Stimulated activated CD4-positive, alpha-beta T cell treated with anti-CD3 and anti-CD28 coated beads, TNF-alpha, amount 100 ng/mL, for 1 hour (primary cell): ENCODE data around the gene KDELR3.

Source experiments
- DNase-seq, 3 donors: peaks; one replicate each; pipeline ENCODE4 v3.0.0-alpha.2; 2020; ENCODE audit warnings: low read depth in 3 of 3, low spot score in 1 of 3

Gene KDELR3

DNA sequence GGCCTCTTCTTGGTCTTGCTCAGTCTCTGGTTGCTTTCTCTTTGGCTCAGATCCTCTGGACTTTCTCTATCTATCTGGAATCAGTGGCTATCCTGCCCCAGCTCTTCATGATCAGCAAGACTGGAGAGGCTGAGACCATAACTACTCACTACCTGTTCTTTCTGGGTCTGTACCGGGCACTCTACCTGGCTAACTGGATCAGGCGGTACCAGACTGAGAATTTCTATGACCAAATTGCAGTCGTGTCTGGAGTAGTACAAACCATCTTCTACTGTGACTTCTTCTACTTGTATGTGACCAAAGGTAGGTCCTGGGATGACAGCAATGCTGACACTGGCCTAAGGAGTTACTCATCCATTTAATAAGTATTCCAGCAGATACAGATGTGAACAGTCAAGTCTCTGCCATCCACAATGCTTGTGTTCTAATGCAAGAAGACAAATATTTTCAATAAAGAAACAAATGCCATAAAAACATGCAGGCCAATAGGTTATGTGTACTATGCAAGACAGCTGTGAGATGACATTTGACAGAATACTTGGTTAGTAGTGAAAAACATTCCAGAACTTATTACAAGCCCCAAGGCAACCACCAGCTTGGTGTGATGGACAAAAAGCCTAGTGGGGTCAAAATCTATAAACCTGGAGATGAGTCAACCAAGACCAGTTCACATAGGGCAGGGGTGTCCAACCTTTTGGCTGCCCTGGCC is 13.4 kb downstream of the KDELR3 start:
- no peak for DNase-seq

DNA sequence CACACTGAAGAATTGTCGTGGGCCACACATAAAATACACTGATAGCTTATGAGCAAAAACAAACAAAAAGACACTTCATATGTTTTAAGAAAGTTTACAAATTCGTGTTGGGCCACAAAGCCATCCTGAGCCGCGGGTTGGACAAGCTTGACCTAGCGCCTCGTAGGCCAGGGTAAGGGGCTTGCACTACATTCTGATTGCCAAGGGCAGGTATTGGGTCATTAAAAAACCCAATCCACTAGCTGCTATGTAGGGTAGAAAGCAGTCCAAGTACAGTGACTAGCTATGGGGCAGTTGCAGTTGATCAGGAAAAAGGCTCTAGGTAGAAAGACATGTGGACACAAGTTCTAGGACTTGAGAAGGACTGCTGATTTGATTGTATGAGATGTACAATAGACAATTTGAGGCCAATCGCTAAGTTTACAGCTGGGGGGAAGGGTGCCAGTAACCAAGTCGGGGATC is 14.0 kb downstream of the KDELR3 start:
- no peak for DNase-seq

DNA sequence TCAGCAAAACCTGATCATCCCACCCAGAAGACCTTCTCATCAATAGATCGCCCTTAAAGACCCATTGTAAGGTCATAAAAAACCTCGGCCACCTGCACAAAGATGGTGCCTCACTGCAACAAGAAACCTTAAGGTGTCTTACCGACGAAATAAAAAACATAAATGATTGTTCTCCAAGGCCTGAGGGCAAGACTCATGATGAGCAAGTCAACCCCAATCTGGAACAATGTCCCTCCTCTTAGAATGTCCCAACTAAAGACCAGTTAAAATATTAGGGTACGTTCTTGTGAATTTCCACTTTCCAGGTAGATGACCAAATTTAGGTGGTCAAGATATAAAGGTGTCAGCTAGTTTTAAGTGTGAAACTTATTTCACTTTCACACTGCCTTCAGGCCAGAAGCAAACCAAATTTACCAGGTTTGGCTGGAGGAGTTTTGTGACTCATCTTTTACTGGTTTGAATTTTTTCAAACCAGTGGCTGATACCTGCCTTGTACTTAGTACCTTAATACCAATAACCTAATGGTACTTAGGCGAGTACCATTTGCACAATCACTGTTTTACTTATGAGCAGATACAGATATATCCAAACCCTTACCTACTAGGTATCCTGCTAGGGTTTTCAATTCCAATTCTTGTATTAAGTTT is 14.9 kb downstream of the KDELR3 start:
- DNase-seq, result no peak

DNA sequence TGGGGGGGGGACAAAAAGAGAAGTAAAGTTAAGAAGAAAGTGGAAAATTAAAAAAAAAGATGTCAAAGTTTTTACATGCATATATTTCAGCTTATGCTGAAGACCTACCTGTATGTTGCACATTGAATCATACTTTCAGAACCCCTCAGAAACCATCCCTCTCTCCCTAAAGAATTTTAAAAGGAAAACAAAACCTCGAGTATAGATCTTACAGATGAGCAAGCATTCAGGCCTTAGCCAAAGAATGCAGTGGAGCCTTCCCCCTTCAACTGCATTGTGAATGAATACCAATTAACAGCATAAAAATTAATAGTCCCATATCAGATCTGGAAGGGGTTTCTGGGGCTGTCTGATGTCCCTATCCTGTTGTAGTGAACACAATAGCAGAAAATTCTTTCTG is 16.3 kb downstream of the KDELR3 start:
- DNase-seq, result no peak

DNA sequence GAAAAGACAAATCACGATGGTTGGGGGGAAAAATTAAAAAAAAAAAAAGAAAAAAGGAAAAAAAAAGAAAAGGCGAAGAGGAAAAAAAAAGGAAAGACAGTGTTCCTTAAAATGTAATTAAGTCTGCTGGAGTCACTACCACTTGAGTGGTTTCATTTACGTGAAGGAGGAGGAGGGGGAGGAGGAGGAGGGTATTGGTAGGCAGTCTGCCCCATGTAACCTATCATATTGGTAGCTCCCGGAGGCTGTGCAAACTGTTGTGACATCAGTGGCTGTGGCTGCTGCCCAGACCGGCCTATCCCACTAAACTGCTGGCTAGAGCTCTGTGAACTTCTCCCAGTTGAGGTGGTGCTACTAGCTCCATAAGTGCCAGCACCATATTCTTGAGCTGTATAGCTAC is 17.9 kb downstream of the KDELR3 start:
- DNase-seq, result no peak

DNA sequence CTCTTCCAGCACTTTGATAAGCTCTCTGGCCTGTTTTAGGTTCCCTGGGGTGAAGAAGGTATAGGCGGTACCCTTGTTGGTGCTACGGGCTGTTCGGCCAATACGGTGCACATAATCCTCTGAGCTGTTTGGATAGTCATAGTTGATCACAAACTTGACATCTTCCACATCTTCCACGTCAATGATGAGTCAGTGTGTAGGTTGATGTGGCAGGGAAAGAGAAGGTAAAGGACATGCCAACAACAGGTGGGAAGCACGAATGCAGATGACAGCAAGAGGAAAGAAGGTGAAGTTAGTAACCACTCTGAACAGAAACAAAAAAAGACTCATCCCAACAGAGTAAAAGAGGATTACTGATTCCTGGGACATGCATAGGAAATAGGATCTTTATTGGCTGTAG is 20.1 kb downstream of the KDELR3 start:
- DNase-seq, result no peak

DNA sequence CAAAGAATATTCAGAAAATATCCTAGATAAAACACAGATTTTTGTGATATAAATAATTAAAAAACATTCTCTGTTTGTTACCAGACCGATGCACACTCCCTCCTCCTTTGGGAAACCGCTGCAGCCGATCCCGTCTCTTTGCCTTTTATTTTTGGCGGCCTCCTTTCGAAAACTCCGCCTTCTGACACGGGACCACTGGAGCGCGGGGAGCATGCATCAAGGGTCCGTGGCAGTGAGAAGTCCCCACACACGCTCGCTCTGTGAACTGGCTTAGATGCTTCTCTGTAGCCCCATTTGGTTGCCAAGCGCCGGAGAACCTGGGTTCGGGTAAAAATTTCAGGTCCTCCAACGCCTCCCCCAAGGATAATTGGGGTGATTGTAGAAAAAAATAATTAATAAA is 21.2 kb downstream of the KDELR3 start:
- no peak for DNase-seq

DNA sequence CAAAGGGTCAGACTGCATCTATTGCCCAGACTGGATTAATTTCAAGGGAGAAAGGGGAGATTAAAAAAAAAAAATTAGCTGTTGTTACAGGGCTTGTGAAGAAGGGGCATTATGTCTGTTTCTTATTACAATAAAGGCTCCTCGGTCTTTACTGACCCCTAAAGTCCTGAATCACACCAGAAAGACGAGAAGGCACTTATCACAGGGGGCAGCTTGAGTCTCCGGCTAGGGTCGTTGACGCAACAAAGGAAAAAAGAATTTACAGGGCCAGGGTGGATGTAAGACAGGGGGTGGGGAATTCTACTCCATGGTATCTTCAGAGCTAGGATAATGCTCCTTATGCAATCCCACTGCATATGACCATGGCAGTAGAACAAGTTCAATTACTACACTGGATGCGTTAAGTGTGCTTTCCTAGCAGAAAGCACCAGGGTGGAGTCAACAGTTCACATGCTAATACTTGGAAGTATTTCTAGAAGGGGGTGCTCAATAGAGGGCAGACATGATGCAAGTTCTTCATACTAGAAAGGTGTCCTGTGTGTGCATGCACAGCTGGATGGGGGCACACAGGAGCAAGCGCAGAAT is 21.8 kb downstream of the KDELR3 start:
- DNase-seq, result no peak

DNA sequence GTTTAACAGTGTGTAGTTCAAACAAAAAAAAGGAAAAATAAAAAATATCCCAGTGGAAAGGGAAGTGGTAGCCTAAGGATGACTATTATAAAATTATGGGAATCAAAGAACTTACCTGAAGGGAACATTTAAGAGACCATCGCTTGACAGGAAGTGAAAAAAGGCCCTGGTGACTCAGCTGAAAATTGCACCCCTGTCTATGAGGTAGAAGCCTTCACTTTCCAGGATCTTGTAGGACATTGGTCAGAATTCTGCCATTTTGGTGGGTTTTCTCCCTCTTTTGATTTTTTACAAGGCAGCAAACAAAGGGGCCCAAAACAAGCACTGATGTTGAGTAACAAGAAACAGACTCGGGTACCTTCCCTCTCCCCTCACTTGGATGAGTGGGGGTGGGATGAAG is 22.6 kb downstream of the KDELR3 start:
- DNase-seq, result no peak

DNA sequence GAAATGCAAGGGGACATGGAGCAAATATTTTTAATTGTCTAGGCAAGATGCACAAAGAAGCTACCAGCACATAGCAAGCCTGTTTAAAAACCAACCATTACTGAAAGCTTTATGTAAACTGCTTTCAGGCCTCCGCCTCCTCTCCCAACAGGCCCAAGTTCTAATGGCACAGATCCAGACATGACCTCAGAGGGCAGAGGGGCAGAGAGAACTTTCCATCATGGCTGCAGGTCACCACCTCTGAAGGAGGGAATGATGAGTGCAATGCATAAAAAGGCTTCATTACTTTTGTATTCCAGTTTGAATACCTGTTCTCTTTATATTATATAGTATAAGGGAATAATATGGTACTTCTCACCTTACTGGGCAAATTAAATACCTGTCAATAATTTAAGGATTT is 23.0 kb downstream of the KDELR3 start:
- no peak for DNase-seq

DNA sequence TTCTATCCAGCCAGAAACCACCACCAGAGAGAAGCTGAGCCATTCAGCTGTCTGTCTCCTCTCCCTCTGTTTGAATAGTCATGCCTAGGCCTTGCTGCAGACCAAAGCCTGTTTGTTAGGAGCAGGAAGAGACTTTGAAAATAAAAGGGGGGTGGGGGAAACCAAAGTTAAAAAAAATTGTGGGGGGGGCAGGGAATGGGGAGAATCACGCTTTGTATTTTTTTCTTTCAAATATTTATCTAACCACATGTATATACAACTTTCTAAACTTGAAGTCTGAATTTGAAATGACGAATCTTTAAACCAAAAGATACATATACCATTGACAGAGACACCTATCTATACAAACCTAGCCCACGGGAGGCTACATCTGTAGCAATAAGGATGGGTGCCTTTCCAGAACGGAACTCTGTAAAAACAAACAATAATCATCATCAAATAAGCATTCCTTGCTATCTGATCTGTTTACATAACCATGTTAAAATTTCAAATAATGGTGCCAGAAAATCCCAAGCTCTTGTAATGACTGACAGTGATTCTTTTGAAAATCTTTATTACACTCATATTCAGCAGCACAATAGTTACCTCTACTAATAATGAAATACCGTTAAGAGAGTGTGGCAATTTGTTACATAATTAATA is 23.9 kb downstream of the KDELR3 start:
- DNase-seq, result no peak

DNA sequence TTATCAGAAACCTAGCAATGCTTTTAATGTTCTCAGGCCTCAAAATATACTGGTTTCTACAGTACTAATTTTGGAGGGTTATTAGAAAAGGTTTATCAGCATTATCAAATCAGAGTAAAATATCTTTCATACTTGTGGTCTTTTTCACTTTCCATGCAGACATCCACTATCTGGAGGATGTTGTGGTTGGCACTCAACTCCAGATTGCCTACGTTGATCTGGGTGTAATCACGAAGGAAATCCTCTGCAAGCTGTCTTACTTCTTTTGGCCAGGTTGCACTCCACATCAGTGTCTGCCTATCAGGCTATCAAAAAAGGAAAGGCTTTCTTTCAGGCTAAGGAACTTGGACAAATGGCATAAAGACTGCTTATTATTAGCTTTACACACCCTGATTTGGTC is 26.6 kb downstream of the KDELR3 start:
- DNase-seq, result no peak

DNA sequence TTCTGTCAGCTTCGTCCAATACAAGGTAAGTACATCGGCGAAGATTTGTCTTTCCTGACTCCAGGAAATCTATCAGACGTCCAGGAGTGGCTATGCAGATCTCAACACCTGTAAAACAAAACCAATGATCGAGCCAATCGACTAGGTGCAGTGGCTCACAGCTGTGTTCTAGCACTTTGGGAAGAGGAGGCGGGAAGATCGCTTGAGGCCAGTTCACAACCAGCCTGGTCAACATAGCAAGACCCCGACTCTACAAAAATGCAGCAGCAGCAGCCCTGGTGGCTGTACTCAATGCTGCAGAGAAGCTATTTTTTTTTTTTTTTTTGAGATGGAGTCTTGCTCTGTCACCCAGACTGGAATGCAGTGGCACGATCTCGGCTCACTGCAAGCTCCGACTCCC is 27.0 kb downstream of the KDELR3 start:
- no peak for DNase-seq

DNA sequence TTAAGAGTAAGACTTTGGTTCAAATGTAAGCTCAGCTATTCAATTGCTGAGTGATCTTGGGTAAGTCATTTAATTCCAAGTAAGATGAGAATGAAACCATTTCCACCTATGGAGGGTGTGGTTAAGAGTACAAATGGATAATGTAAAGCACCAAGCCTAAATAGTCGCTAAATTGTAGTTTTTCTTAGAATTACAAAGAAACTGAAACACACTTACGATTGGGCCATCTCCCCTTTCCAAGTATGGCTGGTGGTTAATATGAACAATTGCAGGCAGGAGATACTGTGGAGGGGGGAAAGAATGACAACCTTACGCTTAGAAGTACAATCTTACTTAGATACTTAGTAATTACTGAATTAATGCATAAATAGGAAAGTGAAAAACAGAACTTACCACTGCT is 30.0 kb downstream of the KDELR3 start:
- DNase-seq, result no peak

DNA sequence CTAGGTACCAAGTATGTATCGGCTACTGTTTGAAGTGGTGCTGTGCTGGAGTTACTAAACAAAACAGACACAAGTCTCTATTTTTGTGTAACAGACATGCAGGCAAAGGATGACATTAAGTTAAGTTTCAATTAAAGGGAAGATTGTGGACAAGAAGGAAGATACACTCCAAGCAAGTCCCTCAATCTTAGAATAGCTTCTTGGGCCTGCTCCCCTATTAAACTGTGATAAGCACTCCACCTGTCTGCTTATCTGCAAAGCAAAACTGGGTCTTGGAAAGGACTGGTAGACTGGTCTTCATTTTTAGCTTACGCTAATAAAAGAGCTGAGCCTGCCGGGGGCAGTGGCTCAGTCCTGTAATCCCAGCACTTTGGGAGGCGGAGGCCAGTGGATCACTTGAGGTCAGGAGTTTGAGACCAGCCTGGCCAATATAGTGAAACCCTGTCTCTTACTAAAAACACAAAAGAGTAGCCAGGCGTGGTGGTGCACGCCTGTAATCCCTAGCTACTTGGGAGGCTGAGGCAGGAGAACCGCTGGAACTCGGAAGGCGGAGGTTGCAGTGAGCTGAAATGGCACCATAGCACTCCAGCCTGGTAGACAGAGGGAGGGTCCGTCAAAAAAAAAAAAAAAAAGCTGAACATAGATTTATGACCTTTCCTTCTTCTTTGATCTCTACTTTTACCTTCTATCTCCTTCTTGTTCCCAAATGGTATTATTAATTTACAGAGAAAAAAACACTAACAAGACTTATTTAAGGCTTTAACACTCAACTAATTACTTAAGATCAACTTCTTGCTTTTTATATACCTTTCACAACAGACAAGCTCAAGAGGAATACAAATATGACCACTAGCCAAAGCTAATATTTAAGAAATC is 34.1 kb downstream of the KDELR3 start:
- DNase-seq, result no peak

DNA sequence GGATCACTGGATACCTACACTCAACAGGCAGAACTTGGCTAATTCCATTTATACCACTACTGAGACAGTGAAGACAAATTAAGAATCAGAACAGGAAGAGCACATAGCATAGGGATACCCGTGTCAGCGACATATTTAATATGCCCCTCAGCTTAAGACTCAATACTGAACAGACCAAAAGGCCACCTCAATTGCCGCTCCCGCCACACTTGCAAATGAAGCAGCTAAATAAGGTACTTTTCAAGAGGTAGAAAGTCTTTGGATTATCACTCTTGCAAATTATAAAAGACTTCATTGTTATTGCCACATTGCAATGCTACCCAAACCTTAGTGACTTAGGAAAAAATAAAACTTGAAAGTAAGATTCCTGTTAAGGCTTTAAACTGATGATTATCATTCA is 35.1 kb downstream of the KDELR3 start:
- no peak for DNase-seq

DNA sequence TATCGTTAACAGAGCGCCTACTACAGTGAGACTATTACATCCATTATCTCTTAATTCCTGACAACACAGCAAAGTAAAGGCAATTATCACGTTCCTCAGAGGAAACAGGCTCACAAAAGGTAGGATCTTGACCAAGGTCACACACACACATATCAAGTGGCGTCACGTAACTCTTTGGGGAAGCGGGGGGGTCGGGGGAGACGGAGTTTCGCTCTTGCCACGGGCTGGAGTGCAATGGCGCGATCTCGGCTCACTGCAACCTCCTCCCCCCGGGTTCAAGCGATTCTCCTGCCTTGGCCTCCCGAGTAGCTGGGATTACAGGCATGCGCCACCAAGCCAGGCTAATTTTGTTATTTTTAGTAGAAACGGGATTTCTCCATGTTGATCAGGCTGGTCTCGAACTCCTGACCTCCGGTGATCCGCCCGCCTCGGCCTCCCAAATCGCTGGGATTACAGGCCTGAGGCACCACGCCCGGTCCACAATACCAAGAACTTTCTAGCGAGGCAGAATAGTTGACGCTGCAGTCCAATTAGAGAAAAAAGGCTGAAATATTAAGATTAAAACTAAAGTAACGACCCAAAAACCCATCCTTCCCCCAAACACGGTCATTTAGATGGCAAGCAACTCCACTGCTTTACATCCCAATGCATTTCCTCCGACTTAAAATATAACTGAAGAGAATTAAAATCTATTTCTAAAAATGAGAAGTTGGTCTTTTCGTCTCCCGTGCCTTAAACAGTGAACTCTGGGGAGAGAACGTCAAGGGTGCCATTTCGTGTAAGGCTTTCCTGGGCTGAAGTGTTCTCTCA is 37.0 kb downstream of the KDELR3 start:
- DNase-seq, result peak in 2 of 3 donors; percentile 15 to 48

DNA sequence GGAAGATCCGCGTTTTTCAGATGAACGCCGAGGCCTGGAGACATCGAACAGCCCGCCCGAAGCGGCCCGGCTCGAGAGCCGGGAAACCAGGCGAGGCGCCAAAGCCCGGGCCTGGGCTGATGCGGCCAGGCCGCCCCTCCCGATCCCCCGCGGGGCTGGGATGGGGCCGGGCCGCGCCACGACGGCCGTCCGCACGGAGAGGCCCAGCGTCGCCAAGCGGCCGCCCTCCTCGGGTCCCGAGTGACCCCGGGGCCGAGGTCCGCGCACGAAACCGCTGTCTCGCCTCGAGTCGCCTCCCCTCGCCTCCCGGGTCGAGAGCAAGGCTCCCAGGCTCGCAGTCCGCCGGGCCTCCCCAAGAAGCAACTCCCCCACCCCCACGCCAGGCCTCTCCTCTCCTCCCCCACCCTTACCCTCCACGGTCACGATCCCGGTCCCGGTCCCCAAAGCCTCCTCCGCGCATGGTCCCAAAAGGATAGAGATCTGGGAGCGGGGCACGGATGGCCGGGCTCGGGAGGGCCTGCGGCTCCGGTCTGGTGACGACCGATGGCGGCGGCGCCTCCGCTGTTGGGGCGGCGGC is 37.7 kb downstream of the KDELR3 start:
- DNase-seq, result peak; percentile 13 to 46 (median 24)

DNA sequence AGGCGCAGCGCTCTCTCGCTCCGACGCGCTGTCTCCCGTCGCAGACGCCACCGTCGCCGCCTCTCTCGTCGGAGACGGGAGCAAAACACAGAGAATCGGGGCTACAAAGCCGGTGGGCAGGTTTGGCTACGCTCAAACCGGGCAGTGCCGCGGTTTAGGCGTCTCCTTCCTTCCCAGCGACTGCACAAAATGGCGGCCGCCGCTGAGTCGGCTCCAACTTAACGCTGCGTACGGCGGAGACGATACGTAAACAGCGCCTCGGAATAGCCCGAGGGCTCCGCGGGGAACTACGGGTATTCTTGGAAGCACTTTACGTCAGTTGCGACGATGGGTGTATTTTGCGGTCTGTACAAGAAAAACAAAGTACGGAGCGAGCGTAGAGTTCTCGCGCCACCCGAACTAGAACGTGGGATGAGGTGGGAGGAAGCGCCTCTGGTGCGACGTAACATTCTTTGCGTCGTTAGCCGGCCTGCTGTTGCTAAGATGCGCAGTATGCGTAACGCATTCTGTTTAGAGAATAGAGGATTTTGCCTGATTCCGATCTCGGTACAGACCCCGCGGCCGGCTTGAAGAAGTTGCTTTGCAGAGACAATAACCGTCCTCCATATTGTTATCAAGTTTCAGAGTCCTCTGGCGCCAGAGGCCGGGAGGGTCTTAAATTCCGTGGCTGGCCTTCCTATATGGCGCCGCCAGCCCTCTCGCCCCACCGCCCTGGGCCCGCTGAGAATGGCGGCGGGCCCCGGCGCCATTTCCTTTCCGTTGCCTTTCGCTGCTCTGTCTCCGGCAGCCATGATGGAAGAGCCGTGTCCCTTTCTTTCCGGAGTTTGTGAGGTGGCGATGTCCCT is 38.4 kb downstream of the KDELR3 start, which contains the start of gene DDX17:
TSS of gene DDX17 (minus strand) at position 194 of the 845 bp plus-strand sequence.
- peak; percentile 86 to 94 (median 88) for DNase-seq
